A549 (cell line): ENCODE results near the gene FOXP1.

ENCODE experiments used
- POLR2A ChIP-seq: IDR thresholded peaks from 2 replicates; pipeline ENCODE4 v1.6.1; 2012; ENCODE audit warnings: mild to moderate bottlenecking, low read length
- RAD21 ChIP-seq, 2 experiments: fragments of >200 bp in 1 of 2; sonication (Bioruptor Twin) in 1 of 2; formaldehyde crosslinking in 1 of 2; IDR thresholded peaks in 1 of 2; conservative IDR thresholded peaks in 1 of 2; 2 replicates in 1 of 2; 3 replicates in 1 of 2; pipeline ENCODE4 v1.6.1; 2012 to 2018; ENCODE audit warnings: inconsistent platforms in 1 of 2

GRCh38 chr3:71138410-71138809 lies 445.1 kb downstream of the FOXP1 start:
- no peak for TF ChIP-seq POLR2A
- TF ChIP-seq RAD21 (conservative IDR thresholded peaks at IDR 0.05 in 1 of 2, IDR thresholded peaks at IDR 0.05 in 1 of 2), result no peak
